WTC11 (cell line): ENCODE data around the gene RNF113A.

Experiments
- CREB1 ChIP-seq: sonication (generic); formaldehyde crosslinking; IDR thresholded peaks from 2 replicates; pipeline ENCODE4 v1.8.0; 2023; ENCODE audit warnings: mild to moderate bottlenecking, missing genetic modification reagents
- CTCF ChIP-seq: fragments of 200-600 bp; IDR thresholded peaks from 2 replicates; pipeline ENCODE4 v1.8.0; 2022; ENCODE audit warnings: antibody characterized with exemption
- GRHL2 ChIP-seq: fragments of 250-450 bp; sonication (Bioruptor Pico); IDR thresholded peaks from 2 replicates; pipeline ENCODE4 v1.8.0; 2022; ENCODE audit warnings: mild to moderate bottlenecking, moderate library complexity; ENCODE audit not compliant: insufficient replicate concordance, severe bottlenecking
- MXD4 ChIP-seq: fragments of 250-450 bp; sonication (Bioruptor Pico); IDR thresholded peaks from 2 replicates; pipeline ENCODE4 v1.8.0; 2021; ENCODE audit warnings: mild to moderate bottlenecking, moderate library complexity, borderline replicate concordance
- NR3C1 ChIP-seq: sonication (generic); formaldehyde crosslinking; conservative IDR thresholded peaks from 2 replicates; pipeline ENCODE4 v1.8.1; 2023; ENCODE audit warnings: low read depth, mild to moderate bottlenecking, missing genetic modification reagents
- TEAD4 ChIP-seq: sonication (generic); formaldehyde crosslinking; IDR thresholded peaks from 2 replicates; pipeline ENCODE4 v1.8.0; 2022; ENCODE audit warnings: mild to moderate bottlenecking, missing genetic modification reagents
- ZBTB21 ChIP-seq: sonication (generic); formaldehyde crosslinking; IDR thresholded peaks from 2 replicates; pipeline ENCODE4 v1.8.1; 2023; ENCODE audit warnings: mild to moderate bottlenecking, missing genetic modification reagents, borderline replicate concordance
- ZNF138 ChIP-seq: sonication (generic); formaldehyde crosslinking; conservative IDR thresholded peaks from 2 replicates; pipeline ENCODE4 v1.8.1; 2022; ENCODE audit warnings: mild to moderate bottlenecking, moderate library complexity, missing genetic modification reagents
- ZNF317 ChIP-seq: sonication (generic); formaldehyde crosslinking; IDR thresholded peaks from 2 replicates; pipeline ENCODE4 v1.8.1; 2023; ENCODE audit warnings: low read depth, mild to moderate bottlenecking, moderate library complexity, missing genetic modification reagents, borderline replicate concordance
- TF ChIP-seq, protein P1 (sequence below): sonication (generic); formaldehyde crosslinking; IDR thresholded peaks from 2 replicates; pipeline ENCODE4 v1.8.0; 2022; ENCODE audit warnings: mild to moderate bottlenecking, missing genetic modification reagents

DNA sequence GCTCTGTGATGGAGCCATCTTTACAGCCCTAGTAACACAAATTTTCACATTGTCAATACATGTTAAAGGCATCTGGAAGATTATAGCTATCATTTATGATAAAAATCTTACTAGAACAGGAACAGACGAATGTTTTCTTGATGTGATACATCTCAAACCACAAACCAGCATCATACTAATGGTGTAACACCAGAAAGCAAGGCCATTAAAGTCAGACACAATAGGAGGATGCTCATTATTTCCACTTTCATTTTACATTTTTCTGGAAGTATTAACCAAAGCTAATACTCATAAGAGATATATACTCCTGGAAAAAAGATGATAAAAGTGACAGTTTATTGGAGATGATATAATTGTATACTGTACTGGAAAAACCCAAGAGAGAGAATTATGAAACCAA, 29.4 kb upstream of the RNF113A start:
- TF ChIP-seq CTCF (no peak), ZNF317 (no peak), ZBTB21 (CRISPR knock-in tag) (no peak), NR3C1 (CRISPR knock-in tag) (no peak), TEAD4 (CRISPR knock-in tag) (no peak), ZNF138 (CRISPR knock-in tag) (no peak), MXD4 (CRISPR knock-in tag) (no peak), GRHL2 (no peak), CREB1 (CRISPR knock-in tag) (no peak)
- TF ChIP-seq, protein P1, sequence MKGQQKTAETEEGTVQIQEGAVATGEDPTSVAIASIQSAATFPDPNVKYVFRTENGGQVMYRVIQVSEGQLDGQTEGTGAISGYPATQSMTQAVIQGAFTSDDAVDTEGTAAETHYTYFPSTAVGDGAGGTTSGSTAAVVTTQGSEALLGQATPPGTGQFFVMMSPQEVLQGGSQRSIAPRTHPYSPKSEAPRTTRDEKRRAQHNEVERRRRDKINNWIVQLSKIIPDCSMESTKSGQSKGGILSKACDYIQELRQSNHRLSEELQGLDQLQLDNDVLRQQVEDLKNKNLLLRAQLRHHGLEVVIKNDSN = no peak
